ENCODE results near the gene ZBTB7B.
"Not testable (repeated sequence)": the region's sequence is repeated elsewhere in the genome, so short reads cannot be mapped to it uniquely, and the experiment has no call there.

The ZBTB7B gene

GRCh38 chr1:154968731-154969130 lies 33.9 kb upstream of the ZBTB7B start:
- no peak for FAIRE-seq

GRCh38 chr1:154969246-154969645 lies 33.4 kb upstream of the ZBTB7B start:
- no peak for FAIRE-seq
- no peak for DNase-seq (ENCODE audit: low spot score)

More at GRCh38 chr1:154968731-154969130, 33.9 kb upstream of the ZBTB7B start:
- no peak for DNase-seq (ENCODE audit: low spot score)

GRCh38 chr1:154969860-154970452 lies 32.6 kb upstream of the ZBTB7B start:
- no peak for FAIRE-seq

GRCh38 chr1:154970631-154971340 lies 31.8 kb upstream of the ZBTB7B start, which contains the start of gene SHC1:
TSS of gene SHC1 (minus strand) at chr1:154970747. CDS start at chr1:154970526, 221 bp downstream.
- no peak for FAIRE-seq
- DNase-seq (ENCODE audit: low spot score): peak; percentile 93

More at GRCh38 chr1:154969860-154970452, 32.6 kb upstream of the ZBTB7B start:
- DNase-seq (ENCODE audit: low spot score): no peak

- DNase-seq (ENCODE audit: low spot score) (no peak), FAIRE-seq (no peak)
These were observed 31.1 kb upstream of the ZBTB7B start for GRCh38 chr1:154971341-154971998.

- DNase-seq (ENCODE audit: low spot score) (no peak), FAIRE-seq (no peak)
These were observed 30.4 kb upstream of the ZBTB7B start for GRCh38 chr1:154972213-154972516.

GRCh38 chr1:154972517-154973343 lies 29.9 kb upstream of the ZBTB7B start:
- no peak for FAIRE-seq

GRCh38 chr1:154973344-154974101 lies 29.1 kb upstream of the ZBTB7B start:
- DNase-seq (ENCODE audit: low spot score) (peak; percentile 82), FAIRE-seq (no peak)

More at GRCh38 chr1:154972517-154973343, 29.9 kb upstream of the ZBTB7B start:
- DNase-seq (ENCODE audit: low spot score): peak; percentile 86

GRCh38 chr1:154974102-154974807 lies 28.3 kb upstream of the ZBTB7B start, which contains the start of gene CKS1B:
TSS of gene CKS1B (plus strand) at chr1:154974681. CDS start at chr1:154974746, 65 bp downstream.
- DNase-seq (ENCODE audit: low spot score): peak; percentile 93
- FAIRE-seq: peak; percentile 30

GRCh38 chr1:154974808-154975408 lies 27.7 kb upstream of the ZBTB7B start:
- FAIRE-seq (no peak), DNase-seq (ENCODE audit: low spot score) (peak; percentile 89)

GRCh38 chr1:154975409-154976059 lies 27.1 kb upstream of the ZBTB7B start:
- FAIRE-seq (no peak), DNase-seq (ENCODE audit: low spot score) (no peak)

GRCh38 chr1:154977762-154978161 lies 24.8 kb upstream of the ZBTB7B start:
- not testable (repeated sequence) for FAIRE-seq; DNase-seq (ENCODE audit: low spot score)

- FAIRE-seq (no peak), DNase-seq (ENCODE audit: low spot score) (no peak)
These were observed 24.2 kb upstream of the ZBTB7B start for GRCh38 chr1:154978360-154978759.

GRCh38 chr1:154982341-154982740 lies 20.3 kb upstream of the ZBTB7B start:
- DNase-seq (ENCODE audit: low spot score) (no peak), FAIRE-seq (no peak)

- DNase-seq (ENCODE audit: low spot score): peak; percentile 96
- no peak for FAIRE-seq
These were observed 19.5 kb upstream of the ZBTB7B start, which contains the start of gene FLAD1 for GRCh38 chr1:154982897-154983648. TSS of gene FLAD1 (plus strand) at chr1:154983344. CDS start at chr1:154983695, 351 bp downstream.

GRCh38 chr1:154983776-154984466 lies 18.7 kb upstream of the ZBTB7B start:
- no peak for DNase-seq (ENCODE audit: low spot score)
- no peak for FAIRE-seq

- FAIRE-seq; DNase-seq (ENCODE audit: low spot score): not testable (repeated sequence)
These were observed 15.9 kb upstream of the ZBTB7B start for GRCh38 chr1:154986736-154987135.

- DNase-seq (ENCODE audit: low spot score) (no peak), FAIRE-seq (no peak)
These were observed 15.3 kb upstream of the ZBTB7B start for GRCh38 chr1:154987326-154987725.

Data from urothelium cell line (cell line).